Adipocyte (in vitro differentiated cells): Measurements from ENCODE around the gene IL1RAP.

ENCODE experiments used
- DNase-seq: peaks from one replicate; pipeline ENCODE4 v3.0.0-alpha.2; 2015; ENCODE audit warnings: low read depth
- H3K27me3 ChIP-seq: replicated peaks from 2 replicates; pipeline ENCODE4 v1.7.0; 2013; ENCODE audit warnings: mild to moderate bottlenecking, low read length, moderate library complexity; ENCODE audit not compliant: control insufficient read depth, insufficient read depth
- H3K36me3 ChIP-seq: 2 replicates; pipeline ENCODE4 v1.7.0; 2013; ENCODE audit warnings: low read length, mild to moderate bottlenecking, moderate library complexity; ENCODE audit not compliant: control insufficient read depth, insufficient read depth, severe bottlenecking
- H3K4me1 ChIP-seq: 2 replicates; pipeline ENCODE4 v1.7.0; 2013; ENCODE audit warnings: mild to moderate bottlenecking, low read length, moderate library complexity; ENCODE audit not compliant: control insufficient read depth, insufficient read depth
- H3K4me3 ChIP-seq: 2 replicates; pipeline ENCODE4 v1.7.0; 2013; ENCODE audit warnings: mild to moderate bottlenecking, low read length, moderate library complexity
- H3K9ac ChIP-seq: 2 replicates; pipeline ENCODE4 v1.7.0; 2013; ENCODE audit warnings: mild to moderate bottlenecking, low read length, moderate library complexity
- H3K9me3 ChIP-seq: 2 replicates; pipeline ENCODE4 v1.7.0; 2013; ENCODE audit warnings: mild to moderate bottlenecking, low read length, moderate library complexity; ENCODE audit not compliant: control insufficient read depth

IL1RAP gene

GRCh38 chr3:190581041-190581541 is 67.2 kb downstream of the IL1RAP start:
- peak overlapping the region; percentile 33 for H3K9ac ChIP-seq
- DNase-seq: peak; percentile 45
- no peaks in the 10 kb centered on the region for H3K27me3 ChIP-seq
- no peaks in the 10 kb centered on the region for H3K9me3 ChIP-seq
- H3K4me3 ChIP-seq: no peak overlapping the region
- H3K36me3 ChIP-seq: no peaks in the 10 kb centered on the region
- H3K4me1 ChIP-seq: peaks cover 23% of the 10 kb centered on the region

DNA sequence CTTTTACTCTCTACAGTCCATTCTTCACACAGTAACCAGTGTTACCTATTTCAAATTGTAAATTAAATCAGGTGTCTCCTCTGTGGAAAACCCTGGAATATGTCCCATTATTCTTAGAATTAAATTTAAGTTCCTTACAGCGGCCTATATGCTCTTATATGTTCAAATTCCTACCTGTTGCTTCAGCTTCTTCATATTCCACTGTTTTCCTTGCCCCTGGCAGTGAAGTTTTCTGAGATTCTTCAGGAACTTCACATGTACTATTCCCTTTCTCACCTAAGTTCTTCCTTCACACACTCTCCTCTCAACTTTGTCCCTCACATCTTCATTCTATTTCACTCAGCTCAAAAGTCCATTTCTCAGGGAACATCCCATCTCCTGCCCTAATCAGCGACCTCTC is 68.8 kb downstream of the IL1RAP start:
- Histone ChIP-seq H3K9ac (no peak overlapping the region), H3K27me3 (no peaks in the 10 kb centered on the region), H3K36me3 (no peaks in the 10 kb centered on the region), H3K4me1 (peaks cover 32% of the 10 kb centered on the region), H3K9me3 (no peaks in the 10 kb centered on the region), H3K4me3 (no peak overlapping the region)
- no peak for DNase-seq

- no peaks in the 10 kb centered on the region for H3K27me3 ChIP-seq
- H3K9me3 ChIP-seq: no peaks in the 10 kb centered on the region
- H3K36me3 ChIP-seq: no peaks in the 10 kb centered on the region
- H3K4me3 ChIP-seq: peak overlapping the region; percentile 22
- DNase-seq: peak; percentile 86
- peaks cover 27% of the 10 kb centered on the region for H3K4me1 ChIP-seq
- H3K9ac ChIP-seq: peak overlapping the region; percentile 31
Observed at GRCh38 chr3:190585805-190586630, 72.1 kb downstream of the IL1RAP start.

DNA sequence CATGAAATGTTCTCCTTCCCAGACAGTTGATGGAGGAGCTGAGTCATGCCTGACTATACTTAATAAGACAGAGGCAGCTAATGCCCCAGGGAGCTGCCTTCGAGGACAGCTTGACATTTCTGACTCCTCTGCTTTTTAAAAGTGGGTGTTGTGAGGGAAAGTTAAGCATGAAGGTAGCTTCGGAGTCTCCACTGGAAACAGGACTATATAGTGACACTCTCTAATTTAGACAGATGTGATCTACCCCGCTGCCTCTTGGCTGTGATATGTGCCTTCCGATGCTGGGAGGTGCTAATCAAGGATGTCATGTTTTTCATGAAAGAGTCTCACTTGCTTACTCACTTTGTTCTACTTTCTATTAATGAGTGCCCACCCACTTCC is 72.7 kb downstream of the IL1RAP start:
- H3K4me3 ChIP-seq: no peak overlapping the region

GRCh38 chr3:190588570-190588969 is 74.7 kb downstream of the IL1RAP start:
- Histone ChIP-seq H3K36me3 (no peaks in the 10 kb centered on the region), H3K9me3 (no peaks in the 10 kb centered on the region), H3K9ac (no peak overlapping the region), H3K27me3 (no peaks in the 10 kb centered on the region), H3K4me3 (no peak overlapping the region), H3K4me1 (peaks cover 19% of the 10 kb centered on the region)
- DNase-seq: no peak

More for the DNA sequence above, 72.7 kb downstream of the IL1RAP start:
- peak; percentile 52 for DNase-seq
- H3K36me3 ChIP-seq: no peaks in the 10 kb centered on the region
- no peak overlapping the region for H3K9ac ChIP-seq
- no peaks in the 10 kb centered on the region for H3K27me3 ChIP-seq
- H3K4me1 ChIP-seq: peaks cover 21% of the 10 kb centered on the region
- H3K9me3 ChIP-seq: no peaks in the 10 kb centered on the region

GRCh38 chr3:190589326-190589725 is 75.4 kb downstream of the IL1RAP start:
- Histone ChIP-seq H3K27me3 (no peaks in the 10 kb centered on the region), H3K9me3 (no peaks in the 10 kb centered on the region), H3K36me3 (no peaks in the 10 kb centered on the region), H3K9ac (no peak overlapping the region), H3K4me3 (no peak overlapping the region), H3K4me1 (peaks cover 19% of the 10 kb centered on the region)
- no peak for DNase-seq

DNA sequence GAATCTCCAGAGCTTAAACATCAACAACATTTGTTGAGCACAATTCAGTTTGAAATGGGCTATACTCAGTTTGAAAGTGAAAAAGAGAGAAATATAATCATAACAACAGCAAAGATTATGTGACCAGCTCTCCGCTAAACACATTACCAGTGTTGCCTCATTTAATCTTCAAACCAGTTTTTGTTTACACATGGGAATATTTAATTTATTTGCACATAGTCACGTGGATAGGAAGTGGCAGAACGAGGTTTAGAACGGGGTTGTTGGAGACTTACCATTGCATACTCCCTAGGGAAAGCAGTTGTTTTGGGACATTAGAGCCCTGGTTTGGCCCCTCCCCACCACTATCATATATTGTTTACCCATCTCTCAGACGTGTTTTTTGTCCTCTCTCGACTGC is 77.2 kb downstream of the IL1RAP start:
- Histone ChIP-seq H3K27me3 (no peaks in the 10 kb centered on the region), H3K9ac (no peak overlapping the region), H3K36me3 (no peaks in the 10 kb centered on the region), H3K4me1 (peaks cover 10% of the 10 kb centered on the region), H3K4me3 (no peak overlapping the region), H3K9me3 (no peaks in the 10 kb centered on the region)
- DNase-seq: no peak

DNA sequence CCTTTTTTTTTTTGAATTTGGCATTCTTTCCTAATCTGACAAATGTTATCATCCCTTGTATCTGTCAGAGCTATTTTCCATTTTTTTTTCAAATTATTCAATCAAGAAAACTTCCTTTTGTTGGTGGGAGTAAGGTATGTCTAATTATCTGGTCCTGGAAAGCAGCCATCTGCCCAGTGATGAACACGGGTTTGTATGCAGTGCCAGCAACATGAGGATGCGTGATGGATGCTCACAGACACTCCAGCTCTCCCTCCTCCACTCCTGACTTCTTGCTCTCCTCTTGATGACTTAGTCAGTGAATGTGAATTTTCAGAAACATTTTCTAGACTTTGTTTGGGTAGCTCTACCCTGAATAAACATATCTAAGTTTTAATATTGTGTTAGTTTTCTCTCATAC is 79.2 kb downstream of the IL1RAP start:
- H3K4me1 ChIP-seq: no peaks in the 10 kb centered on the region
- no peak overlapping the region for H3K9ac ChIP-seq
- H3K9me3 ChIP-seq: no peaks in the 10 kb centered on the region
- H3K27me3 ChIP-seq: no peaks in the 10 kb centered on the region
- DNase-seq: no peak
- H3K36me3 ChIP-seq: no peaks in the 10 kb centered on the region
- H3K4me3 ChIP-seq: no peak overlapping the region

DNA sequence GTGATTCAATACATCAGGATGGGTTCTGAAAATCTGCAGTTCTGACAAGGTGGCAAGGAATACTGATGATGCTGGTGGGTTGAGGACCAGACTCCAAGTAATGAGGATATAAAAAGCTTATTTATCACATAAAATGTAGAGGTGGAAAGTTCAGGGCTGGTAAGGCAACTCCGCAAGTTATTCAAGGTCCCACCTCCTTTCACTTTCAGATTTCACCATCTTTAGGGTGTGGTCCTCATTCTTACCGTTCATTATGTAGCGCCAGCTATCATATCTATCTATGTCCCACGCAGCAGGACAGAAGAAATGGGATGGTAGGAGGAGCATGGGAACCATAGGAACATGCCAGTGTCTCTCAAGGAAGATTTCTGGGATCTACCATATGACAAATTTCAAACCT is 80.3 kb downstream of the IL1RAP start:
- DNase-seq: no peak
- Histone ChIP-seq H3K27me3 (no peaks in the 10 kb centered on the region), H3K4me3 (no peak overlapping the region), H3K36me3 (no peaks in the 10 kb centered on the region), H3K9ac (no peak overlapping the region), H3K4me1 (no peaks in the 10 kb centered on the region), H3K9me3 (no peaks in the 10 kb centered on the region)

DNA sequence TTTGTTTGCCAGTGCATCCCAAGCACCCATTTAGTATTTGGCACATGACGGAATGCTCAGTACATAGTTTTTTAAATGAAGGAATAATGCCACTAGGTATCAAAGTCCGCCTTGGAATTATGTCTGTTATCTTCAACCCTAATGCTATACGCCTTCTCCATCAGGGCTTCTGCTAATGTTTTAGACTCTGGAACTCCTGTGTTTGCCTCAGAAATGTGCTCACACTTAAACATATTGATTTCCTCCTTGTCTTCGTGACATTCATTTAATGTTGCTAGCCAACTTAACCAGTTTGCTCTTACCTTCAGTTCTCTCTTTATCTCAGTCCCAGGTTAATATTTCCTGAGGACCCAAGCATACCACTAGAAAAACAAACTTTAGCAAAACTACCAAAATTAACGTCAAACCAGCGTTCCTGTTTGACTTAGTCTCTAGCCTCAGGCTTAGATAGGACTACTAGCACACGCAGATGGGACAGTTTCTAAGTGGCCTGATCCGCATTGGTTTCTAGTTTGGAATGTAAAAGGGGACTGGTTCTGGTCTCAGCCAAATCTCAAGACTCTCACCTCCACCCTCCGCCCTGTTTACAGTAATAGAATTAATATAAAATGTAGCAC is 81.4 kb downstream of the IL1RAP start:
- Histone ChIP-seq H3K4me1 (no peaks in the 10 kb centered on the region), H3K9ac (no peak overlapping the region), H3K27me3 (no peaks in the 10 kb centered on the region), H3K36me3 (no peaks in the 10 kb centered on the region), H3K9me3 (no peaks in the 10 kb centered on the region), H3K4me3 (no peak overlapping the region)
- no peak for DNase-seq

GRCh38 chr3:190595807-190596206 is 81.9 kb downstream of the IL1RAP start:
- no peaks in the 10 kb centered on the region for H3K36me3 ChIP-seq
- H3K9ac ChIP-seq: no peak overlapping the region
- no peaks in the 10 kb centered on the region for H3K27me3 ChIP-seq
- DNase-seq: no peak
- no peak overlapping the region for H3K4me3 ChIP-seq
- H3K4me1 ChIP-seq: no peaks in the 10 kb centered on the region
- H3K9me3 ChIP-seq: no peaks in the 10 kb centered on the region
